Measurements from ENCODE around the gene IFITM1. TPM values are rescaled to one million over a fixed set of nuclear protein-coding genes. Genes with fewer than 3 reads are reported as not detected.

IFITM1 gene
- total and polyA plus RNA-seq, 4 donors = 12.6 to 113 (median 66.7) TPM

DNA sequence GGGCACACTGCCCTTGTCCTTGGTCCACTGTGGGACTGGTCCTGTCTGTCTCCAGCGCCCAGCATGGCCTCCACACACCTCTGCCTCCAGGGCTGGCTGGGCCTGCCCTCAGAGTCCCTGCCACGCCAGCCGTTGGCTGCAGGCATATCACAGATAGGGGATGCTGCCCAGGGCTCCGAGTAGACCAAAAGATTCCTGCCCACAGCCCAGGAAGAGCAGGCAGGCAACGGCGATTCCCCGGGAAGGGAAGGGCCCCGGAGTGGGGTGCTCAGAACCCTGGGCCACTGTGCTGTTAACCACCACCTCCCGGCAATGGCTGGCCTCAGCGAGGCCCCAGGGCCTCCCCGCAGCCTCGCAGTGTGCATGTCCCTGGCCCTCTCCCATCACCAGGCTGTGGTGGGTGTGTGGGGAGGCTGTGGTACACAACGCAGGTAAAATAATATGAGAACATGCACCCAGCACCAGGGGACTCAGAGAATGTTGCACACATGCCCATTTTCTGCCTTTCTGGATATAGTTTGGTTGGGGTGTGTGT is 16.7 kb upstream of the IFITM1 start:
- no peak overlapping the region for H3K27ac ChIP-seq (ENCODE audit: low read depth in 1 of 2, low read length in 2 of 2)
- no peak for DNase-seq (ENCODE audit: low spot score)
- H3K9me3 ChIP-seq (ENCODE audit: control insufficient read depth in 4 of 4, low read length in 3 of 4) = no peaks in the 10 kb centered on the region
- no peak for TF ChIP-seq TAF1 (conservative IDR thresholded peaks at IDR 0.05)
- TF ChIP-seq GABPA (IDR thresholded peaks at IDR 0.05 in 1 of 2, conservative IDR thresholded peaks at IDR 0.05 in 1 of 2) = no peak
- TF ChIP-seq, protein P1, sequence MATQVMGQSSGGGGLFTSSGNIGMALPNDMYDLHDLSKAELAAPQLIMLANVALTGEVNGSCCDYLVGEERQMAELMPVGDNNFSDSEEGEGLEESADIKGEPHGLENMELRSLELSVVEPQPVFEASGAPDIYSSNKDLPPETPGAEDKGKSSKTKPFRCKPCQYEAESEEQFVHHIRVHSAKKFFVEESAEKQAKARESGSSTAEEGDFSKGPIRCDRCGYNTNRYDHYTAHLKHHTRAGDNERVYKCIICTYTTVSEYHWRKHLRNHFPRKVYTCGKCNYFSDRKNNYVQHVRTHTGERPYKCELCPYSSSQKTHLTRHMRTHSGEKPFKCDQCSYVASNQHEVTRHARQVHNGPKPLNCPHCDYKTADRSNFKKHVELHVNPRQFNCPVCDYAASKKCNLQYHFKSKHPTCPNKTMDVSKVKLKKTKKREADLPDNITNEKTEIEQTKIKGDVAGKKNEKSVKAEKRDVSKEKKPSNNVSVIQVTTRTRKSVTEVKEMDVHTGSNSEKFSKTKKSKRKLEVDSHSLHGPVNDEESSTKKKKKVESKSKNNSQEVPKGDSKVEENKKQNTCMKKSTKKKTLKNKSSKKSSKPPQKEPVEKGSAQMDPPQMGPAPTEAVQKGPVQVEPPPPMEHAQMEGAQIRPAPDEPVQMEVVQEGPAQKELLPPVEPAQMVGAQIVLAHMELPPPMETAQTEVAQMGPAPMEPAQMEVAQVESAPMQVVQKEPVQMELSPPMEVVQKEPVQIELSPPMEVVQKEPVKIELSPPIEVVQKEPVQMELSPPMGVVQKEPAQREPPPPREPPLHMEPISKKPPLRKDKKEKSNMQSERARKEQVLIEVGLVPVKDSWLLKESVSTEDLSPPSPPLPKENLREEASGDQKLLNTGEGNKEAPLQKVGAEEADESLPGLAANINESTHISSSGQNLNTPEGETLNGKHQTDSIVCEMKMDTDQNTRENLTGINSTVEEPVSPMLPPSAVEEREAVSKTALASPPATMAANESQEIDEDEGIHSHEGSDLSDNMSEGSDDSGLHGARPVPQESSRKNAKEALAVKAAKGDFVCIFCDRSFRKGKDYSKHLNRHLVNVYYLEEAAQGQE (IDR thresholded peaks at IDR 0.05) = no peak
- TF ChIP-seq NR2F2 (IDR thresholded peaks at IDR 0.05) = no peak
- no peak for TF ChIP-seq RAD21 (IDR thresholded peaks at IDR 0.05)
- no peak for TF ChIP-seq RXRA (IDR thresholded peaks at IDR 0.05)
- TF ChIP-seq SP1 (IDR thresholded peaks at IDR 0.05) = no peak
- TF ChIP-seq, protein P2, sequence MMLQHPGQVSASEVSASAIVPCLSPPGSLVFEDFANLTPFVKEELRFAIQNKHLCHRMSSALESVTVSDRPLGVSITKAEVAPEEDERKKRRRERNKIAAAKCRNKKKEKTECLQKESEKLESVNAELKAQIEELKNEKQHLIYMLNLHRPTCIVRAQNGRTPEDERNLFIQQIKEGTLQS (IDR thresholded peaks at IDR 0.05) = no peak
- no peak for TF ChIP-seq FOXA2 (IDR thresholded peaks at IDR 0.05)
- no peak for TF ChIP-seq YY1 (IDR thresholded peaks at IDR 0.05)
- no peak for TF ChIP-seq HNF4G (IDR thresholded peaks at IDR 0.05)
- no peak for TF ChIP-seq HNF4A (conservative IDR thresholded peaks at IDR 0.05)
- TF ChIP-seq, protein P3, sequence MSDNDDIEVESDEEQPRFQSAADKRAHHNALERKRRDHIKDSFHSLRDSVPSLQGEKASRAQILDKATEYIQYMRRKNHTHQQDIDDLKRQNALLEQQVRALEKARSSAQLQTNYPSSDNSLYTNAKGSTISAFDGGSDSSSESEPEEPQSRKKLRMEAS (IDR thresholded peaks at IDR 0.05) = no peak
- no peak for TF ChIP-seq EGR1 (IDR thresholded peaks at IDR 0.05; ENCODE audit: low read depth in 2 of 2)
- no peak for TF ChIP-seq JUND (IDR thresholded peaks at IDR 0.05)
- TF ChIP-seq, protein P4, sequence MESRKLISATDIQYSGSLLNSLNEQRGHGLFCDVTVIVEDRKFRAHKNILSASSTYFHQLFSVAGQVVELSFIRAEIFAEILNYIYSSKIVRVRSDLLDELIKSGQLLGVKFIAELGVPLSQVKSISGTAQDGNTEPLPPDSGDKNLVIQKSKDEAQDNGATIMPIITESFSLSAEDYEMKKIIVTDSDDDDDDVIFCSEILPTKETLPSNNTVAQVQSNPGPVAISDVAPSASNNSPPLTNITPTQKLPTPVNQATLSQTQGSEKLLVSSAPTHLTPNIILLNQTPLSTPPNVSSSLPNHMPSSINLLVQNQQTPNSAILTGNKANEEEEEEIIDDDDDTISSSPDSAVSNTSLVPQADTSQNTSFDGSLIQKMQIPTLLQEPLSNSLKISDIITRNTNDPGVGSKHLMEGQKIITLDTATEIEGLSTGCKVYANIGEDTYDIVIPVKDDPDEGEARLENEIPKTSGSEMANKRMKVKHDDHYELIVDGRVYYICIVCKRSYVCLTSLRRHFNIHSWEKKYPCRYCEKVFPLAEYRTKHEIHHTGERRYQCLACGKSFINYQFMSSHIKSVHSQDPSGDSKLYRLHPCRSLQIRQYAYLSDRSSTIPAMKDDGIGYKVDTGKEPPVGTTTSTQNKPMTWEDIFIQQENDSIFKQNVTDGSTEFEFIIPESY (IDR thresholded peaks at IDR 0.05) = no peak
- TF ChIP-seq, protein P5, sequence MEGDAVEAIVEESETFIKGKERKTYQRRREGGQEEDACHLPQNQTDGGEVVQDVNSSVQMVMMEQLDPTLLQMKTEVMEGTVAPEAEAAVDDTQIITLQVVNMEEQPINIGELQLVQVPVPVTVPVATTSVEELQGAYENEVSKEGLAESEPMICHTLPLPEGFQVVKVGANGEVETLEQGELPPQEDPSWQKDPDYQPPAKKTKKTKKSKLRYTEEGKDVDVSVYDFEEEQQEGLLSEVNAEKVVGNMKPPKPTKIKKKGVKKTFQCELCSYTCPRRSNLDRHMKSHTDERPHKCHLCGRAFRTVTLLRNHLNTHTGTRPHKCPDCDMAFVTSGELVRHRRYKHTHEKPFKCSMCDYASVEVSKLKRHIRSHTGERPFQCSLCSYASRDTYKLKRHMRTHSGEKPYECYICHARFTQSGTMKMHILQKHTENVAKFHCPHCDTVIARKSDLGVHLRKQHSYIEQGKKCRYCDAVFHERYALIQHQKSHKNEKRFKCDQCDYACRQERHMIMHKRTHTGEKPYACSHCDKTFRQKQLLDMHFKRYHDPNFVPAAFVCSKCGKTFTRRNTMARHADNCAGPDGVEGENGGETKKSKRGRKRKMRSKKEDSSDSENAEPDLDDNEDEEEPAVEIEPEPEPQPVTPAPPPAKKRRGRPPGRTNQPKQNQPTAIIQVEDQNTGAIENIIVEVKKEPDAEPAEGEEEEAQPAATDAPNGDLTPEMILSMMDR (IDR thresholded peaks at IDR 0.05; ENCODE audit: low read depth, low read length, missing input control) = no peak
- H3K9ac ChIP-seq (ENCODE audit: low read depth in 1 of 2, low read length in 2 of 2) = no peak overlapping the region
- H3K4me3 ChIP-seq (ENCODE audit: low read depth in 1 of 3, low read length in 3 of 3) = no peak overlapping the region
- H3K4me1 ChIP-seq (ENCODE audit: control insufficient read depth in 4 of 4, insufficient read depth in 4 of 4, low read length in 3 of 4) = no peaks in the 10 kb centered on the region
- peaks cover 0 to 2% (median 0%) of the 10 kb centered on the region in 4 donors for H3K36me3 ChIP-seq (ENCODE audit: control insufficient read depth in 4 of 4, insufficient read depth in 3 of 4, low read depth in 1 of 4, low read length in 3 of 4)
- WGBS = 71% methylated on average over 13 of the region's 13 CpGs
- no peaks in the 10 kb centered on the region for H3K27me3 ChIP-seq (ENCODE audit: control insufficient read depth in 4 of 4, insufficient read depth in 4 of 4, low read length in 3 of 4)
